DMS53 (cell line): ENCODE results near the gene EXOSC7.
"Not testable (repeated sequence)": the region's sequence is repeated elsewhere in the genome, so short reads cannot be mapped to it uniquely, and the experiment has no call there.

Experiments
- DNase-seq: peaks from one replicate; lab custom pipeline; 2025; lab: John Stamatoyannopoulos, UW

The EXOSC7 gene

DNA sequence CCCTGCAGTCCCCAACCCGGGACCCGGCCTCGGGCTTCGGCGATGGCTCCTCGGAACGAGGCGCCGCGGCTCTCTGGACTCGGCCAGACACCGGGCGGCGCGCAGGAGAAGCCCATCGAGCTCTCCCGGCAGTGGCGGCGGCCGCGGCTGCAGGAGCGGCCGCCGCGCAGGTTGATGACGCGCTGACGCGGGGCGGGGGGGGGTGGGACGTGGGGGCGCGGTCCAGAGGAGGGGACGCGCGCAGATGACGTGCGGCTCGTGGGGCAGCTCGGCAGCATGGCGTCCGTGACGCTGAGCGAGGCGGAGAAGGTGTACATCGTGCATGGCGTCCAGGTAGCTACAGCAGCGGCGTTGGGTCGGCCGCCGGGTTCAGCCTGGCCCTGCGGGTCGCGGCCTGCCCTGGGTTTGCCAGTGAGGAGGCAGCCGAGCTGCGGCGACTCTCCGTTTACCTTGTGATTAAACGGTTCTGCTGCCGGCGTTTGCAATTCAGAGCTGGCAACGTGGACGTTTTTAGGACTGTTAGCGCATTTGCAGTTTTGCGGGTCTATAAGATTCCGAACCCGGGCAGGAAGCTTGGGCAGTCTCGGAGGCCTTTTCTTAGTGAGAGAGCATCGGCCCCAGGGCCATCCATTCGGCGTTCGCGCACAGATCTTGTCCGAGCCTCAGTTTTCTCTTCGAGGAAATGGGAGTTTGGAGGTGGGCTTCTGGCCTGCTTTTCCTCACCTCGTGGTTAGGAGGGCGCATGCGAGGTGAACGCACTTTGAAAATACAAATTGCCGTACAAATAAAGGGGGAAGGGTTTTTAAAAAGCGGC lies at the start of gene EXOSC7, which contains the start of gene ZDHHC3:
Gene EXOSC7 (plus strand): TSS at position 243 of the 814 bp plus-strand sequence. CDS start 34 bp downstream, at position 277.
Gene ZDHHC3 (minus strand): TSS at position 173 of the 814 bp plus-strand sequence. CDS start 16,738 bp downstream, outside the sequence.
- peak; percentile 82 for DNase-seq

DNA sequence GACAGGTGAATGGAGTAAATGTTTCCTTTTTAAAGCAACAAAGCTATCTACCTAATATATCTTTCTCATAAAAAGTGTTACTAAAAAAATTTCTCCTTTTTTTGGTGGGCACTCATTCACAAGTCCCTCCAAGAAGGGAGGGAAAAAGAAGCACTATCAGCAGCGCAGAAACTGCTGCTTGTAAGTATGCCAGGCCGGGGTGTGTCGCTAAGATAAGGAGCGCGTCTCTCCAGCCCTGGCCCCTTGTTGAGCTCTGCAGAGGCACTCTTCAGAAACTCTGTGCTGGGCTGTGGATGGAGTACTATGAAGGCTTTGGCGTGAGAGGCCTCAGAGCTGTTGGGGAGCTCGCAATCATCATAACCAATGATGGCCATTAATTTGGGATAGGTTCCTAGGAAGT lies 49.1 kb upstream of the EXOSC7 start:
- DNase-seq, result no peak

DNA sequence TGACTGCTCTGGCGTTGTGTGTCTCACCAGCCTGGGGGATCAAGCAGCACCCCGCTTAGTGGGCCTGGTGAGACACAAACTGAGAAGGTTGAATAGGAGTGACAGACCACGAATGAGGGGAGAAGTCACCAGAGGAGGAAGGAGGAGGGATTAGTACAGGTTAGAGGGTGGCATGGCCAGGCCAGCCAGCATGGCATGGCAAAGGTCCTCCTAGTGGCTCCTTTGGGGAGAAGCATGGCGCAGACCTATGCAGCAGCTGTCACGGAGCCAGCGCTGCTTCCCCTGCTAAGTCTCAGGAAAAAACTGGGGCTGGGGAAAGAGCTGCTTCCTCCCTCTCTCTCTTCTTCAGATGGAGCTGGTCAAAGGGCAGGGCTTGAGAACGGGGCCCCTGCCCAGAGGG lies 48.7 kb upstream of the EXOSC7 start:
- no peak for DNase-seq

DNA sequence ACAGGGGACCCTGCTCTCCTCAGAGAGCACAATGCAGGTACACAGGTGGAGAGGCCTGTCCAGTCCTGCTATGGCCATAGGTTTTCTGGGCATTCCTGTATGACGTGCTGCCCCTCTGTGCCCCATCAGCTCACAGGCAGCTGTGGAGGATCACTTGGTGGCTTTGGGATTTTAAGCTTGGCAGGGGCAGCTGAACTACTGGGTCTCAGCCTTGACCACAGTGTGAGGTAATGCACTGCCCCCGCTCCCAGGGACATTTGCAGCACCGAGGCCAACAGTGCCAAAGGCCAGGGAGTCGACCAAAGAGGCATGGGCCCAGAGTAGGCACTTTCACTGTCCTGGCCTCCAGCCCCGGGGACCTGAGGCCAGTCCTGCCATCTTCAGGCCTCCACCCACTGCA lies 46.3 kb upstream of the EXOSC7 start:
- no peak for DNase-seq

DNA sequence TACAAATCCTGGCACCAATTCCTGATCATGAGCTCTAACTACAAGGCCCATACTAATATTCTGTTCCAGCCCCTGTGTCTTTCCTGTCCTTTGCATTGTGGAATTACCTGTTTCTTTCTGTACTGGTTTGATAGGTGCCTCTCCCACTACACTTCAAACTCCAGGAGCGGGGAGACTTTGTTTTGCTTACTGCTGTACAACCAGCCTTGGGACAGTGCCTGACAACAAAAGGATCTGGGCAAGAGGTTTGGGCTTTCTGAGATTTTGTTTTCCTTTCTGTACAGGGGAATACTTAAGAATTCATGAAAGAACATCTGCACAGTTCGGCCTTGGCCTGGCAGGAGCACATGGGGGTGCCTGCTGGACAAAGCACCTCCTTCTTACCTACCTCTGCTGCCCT lies 45.1 kb upstream of the EXOSC7 start:
- no peak for DNase-seq

DNA sequence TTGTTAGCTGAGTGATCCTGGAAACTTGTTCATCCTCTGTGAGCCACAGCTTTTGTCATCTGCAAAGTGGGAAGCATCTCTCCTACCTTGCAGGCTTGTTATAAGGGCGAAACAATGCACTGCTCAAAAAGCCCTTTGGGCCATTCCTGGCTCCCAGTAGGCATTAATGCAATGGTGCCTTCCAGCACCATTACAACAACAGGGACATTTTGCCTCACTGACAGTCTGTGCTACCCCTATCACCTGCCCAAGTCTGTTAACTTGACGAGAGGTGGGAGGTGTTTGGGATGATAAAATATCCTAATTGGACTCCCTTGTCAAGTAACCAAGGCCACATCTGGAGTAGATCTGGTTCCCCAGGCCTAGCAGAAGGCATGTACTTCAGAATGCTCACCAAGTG lies 44.3 kb upstream of the EXOSC7 start:
- no peak for DNase-seq

DNA sequence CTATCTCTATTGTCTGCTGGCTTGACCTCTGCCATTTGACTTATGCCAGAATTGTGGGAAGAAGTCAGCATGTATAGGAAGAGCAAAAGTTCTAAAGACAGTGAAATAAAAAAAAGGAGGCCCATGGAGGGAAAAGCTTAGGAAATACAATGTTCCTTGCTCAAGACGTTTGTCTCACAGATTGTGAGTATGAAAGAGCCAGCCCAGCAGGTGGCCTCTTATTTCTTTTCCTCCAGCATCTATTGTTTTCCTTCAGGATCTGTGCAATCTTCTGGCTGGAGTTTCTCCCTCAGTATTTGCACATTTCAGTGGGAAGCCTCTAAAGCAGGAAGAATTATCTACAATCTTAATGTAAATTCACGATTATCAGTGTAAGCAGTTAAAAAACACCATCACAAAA lies 43.8 kb upstream of the EXOSC7 start:
- no peak for DNase-seq

DNA sequence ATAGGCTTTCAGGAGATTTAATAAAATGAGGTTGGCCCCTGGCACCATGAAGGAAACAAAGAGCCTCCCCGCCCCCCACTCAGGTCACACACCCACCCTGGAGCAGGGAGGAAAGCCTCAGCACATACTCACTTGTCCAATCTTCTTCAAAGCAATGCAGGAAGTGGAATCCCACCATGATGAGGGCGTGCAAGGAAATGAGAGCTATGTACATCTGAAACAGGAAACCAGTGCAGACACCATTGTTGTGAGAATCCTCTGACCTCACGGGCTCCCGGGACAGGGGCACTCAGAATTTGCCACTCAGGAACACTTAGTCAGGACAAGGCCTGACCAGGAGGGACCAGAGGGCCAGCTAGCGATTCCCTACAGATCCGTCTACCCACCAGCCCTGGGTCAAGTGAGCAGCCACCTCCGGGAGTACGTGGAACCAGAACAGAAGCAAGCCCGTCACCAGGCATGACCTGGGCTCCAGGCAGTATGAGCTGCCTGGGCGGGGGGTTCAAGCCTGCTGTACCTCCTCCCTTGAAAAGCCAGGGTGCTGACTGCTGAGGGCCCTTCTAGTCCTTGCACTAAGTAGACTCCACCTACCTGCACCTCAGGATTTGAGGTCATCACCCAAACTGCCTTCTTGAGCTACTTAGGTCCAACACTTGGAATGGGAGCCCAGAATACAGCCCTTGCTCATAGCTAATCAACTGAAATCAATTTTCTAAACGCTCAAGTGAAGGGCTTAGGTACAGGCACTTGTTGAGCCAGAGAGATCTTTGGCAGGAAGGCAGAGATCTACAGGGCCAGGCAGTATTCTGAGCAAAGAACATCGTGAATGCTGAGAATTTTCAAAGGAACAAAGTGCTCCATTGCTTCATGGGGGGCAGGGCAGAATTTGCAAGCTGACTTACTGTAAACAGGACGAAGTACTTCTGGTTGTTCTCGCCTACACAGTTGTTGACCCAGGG lies 42.8 kb upstream of the EXOSC7 start:
- DNase-seq, result no peak

DNA sequence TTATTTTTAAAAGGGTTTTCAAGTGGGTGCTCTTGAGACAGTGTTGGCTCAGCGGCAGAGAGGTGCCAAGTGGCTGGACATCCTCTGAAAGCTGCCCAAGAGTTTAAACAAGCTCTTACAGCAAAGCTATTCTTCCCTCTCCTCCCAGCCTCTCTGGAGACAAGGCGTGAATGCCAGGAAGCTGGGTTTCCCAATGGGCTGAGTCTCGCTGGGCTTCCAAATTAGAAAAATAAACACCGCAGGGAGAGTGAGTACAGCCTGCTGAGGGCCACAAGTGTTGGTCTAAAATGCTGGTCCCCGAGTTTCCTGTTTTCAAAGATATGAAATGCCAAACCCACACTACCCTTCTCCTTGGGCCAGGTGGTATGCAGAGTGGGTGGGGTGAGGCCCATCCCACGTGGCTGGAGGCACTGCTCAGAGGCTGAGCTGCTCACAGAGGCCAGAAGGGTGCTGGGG lies 36.4 kb upstream of the EXOSC7 start:
- peak; percentile 15 for DNase-seq

DNA sequence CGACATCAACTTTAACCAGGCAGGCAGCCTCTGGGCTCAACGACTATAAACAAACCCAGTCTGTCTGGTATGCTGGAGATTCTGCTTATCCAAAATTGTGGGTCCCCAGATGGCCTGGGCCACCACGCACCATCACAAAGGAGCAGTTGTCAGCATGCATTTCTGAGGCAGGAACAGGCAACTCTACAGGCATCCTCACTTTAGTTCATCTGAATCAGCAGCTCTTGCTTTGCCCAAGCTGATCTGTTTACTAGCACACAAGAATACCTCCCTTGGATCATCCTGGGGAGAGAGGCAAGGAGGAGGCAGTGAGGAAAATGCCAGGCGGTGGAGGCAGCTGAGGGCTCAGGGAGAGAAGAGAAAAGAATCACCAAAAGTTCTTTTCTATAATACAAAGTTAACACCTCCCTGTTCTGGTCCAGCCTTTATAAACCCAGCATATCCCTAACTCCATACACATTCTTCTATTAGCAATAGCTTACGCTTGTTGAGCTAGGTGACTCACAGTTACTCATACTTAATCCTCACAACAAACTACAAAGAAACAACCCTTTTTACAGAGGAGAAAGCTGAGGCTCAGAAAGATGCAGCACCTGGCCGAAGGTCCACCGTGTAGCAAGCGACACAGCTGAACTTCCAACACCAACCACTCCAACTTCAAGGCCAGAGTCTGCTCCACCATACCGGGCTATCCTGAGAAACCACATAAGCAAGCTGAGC lies 33.7 kb upstream of the EXOSC7 start:
- no peak for DNase-seq

DNA sequence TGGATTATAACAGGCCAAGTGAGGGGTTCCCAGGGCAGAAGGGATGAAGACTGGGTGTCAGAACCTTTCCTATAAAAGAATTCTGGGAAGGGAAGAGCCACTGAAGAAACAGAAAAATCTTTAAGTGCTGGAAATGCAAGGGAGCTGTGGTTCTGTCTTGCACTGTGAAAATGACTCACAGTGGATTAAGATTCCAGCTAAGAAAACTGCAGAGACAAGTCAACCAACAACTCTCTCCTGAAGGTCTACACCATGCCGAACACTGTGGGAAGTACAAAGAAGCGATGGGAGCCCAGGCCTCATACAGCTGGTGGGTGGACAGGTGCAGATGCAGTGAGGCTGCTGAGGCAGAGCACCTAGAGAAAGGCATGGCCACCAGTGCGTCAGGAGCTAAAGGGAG lies 27.8 kb upstream of the EXOSC7 start:
- DNase-seq, result no peak

DNA sequence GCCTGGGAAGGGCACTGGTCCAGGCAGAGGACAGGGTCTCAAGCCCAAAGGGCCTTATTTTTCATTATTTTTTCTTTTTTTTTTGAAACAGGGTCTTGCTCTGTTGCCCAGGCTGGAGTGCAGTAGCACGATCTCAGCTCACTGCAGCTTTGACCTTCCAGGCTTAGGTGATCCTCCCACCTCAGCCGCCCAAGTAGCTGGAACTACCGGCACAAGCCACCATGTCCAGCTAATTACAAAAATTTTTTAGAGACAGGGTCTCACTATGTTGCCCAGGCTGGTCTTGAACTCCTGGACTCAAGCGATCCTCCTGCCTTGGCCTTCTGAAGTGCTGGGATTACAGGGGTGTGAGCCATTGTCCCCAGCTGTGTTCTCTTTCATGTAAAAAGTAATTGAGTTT lies 26.3 kb upstream of the EXOSC7 start:
- DNase-seq, result not testable (repeated sequence)

DNA sequence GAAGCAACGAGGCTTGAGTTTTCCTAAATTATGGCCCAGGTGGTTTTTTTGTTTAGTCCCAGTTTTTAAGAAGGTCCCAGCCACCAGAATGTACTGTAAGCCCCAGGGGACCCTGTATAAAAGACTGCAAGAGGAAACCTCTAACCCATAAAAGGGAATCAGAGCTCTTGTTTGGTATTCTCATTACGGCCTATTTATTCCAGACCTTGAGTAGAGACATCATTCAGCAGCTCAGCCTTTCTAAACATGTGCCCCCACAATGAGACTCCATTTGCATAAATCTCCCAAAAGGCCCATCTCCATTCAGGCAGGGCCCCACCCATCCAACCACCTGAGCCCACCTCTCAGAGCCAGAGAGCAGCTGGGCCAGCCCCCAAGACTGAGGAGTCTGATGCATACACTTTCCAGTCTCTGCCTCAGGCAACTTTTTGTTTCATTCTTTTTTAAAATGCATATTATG lies 25.7 kb upstream of the EXOSC7 start:
- DNase-seq, result no peak

DNA sequence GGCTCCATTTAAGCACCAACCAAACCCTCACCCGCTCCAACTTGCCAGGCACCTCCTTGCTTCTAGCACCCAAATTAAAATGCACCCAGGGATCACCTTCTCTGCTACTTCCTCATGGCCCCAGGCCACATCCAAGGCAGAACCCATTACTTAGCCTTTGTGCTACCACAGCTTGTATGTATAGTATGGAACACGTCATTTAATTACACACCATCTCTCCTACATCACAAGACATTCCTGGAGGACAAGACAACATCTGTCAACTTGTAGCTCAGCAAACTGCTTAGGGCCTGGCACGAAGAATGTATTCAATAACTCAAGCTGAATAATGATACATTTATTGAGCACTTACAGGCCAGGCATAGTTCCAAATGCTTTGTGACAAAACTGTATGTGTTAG lies 23.4 kb upstream of the EXOSC7 start:
- DNase-seq, result no peak

DNA sequence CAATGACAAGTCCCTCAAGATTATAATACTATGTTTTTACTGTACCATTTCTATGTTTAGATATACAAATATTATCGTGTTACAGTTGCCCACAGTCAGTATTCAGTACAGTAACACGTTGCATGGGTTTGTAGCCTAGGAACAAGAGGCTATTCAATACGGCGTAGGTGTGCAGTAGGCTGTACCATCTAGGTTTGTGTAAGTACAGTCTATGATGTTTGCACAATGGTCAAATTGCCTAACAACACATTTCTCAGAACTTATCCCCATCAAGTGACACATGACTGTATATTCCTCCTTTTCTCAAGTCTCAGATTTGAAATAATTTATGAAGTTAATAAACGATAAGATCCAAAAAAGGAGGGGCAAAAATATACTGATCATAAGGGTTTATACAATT lies 21.7 kb upstream of the EXOSC7 start:
- DNase-seq, result no peak

DNA sequence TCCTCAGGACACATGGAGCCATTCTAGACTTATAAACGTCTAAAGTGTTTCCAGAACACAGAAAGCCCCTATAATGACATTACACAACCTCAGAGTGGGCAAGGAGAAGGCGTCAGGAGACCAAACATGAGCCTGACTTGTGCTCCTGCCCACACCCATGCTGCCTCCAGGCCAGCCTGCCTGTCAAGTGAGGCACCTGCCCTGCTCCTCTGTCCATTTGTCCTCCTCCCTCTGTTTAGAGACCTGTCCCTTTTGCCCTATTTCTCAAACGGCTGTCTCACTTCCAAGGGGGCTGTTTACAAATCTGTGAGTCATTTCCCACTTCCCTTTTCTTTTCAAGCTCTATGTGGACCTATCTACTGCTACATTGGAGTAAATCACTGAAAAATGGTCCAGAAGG lies 21.1 kb upstream of the EXOSC7 start:
- DNase-seq, result peak; percentile 54

DNA sequence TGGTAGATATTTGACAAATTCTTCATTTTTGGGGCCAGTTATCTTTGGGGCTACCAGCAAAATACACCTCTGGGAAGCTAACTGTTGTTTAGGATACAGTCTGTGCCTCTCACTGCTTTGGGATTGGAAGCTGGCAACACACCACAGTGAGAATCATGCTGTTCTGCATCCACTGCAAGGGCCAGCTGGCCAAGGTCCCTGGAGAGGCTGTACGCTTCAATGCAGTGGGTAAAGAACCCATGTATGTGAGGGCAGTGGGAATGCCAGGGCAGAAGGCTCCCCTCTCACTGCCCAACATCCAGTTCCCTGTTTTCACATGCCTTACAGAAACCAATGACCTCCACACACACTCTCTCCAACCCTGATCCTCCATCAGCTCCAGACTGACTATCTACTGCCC lies 20.1 kb upstream of the EXOSC7 start:
- no peak for DNase-seq

DNA sequence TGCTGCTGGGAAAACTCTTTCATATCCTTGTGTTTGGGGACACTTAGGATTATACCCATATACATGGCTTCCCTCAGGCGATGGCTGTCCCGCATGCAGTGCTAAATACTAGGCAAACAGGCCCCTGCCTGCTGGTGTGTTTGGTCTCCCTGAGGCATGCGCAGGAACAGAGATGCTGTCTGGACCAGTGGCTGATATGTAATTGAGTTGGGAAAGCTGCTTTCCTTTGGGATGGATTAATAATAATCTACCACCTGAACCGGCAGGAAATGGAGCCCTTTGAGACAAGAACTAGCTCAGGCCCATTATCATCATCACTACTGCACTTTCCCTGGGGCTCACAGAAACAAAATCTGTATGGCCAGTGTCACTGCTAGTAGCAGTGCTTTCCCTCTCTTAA lies 18.1 kb upstream of the EXOSC7 start:
- no peak for DNase-seq

DNA sequence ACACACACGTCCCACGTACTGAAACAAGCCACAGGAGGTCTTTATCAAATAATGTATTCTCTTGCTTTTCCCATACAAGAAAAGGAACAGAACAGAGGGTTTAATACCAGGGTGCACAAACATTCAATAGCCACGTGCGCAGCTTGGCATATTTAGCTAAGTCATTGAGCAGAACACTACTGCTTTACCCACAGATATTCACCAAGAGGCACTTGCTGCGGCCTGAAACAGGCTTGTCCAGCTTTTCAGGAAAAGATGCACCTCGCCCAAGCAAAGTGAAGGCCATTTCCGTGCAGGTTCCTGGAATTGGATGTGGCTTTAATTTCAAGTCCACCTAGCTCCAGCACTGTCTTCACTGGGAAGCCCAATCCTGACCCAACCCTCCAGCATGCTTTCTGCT lies 17.7 kb upstream of the EXOSC7 start:
- no peak for DNase-seq

DNA sequence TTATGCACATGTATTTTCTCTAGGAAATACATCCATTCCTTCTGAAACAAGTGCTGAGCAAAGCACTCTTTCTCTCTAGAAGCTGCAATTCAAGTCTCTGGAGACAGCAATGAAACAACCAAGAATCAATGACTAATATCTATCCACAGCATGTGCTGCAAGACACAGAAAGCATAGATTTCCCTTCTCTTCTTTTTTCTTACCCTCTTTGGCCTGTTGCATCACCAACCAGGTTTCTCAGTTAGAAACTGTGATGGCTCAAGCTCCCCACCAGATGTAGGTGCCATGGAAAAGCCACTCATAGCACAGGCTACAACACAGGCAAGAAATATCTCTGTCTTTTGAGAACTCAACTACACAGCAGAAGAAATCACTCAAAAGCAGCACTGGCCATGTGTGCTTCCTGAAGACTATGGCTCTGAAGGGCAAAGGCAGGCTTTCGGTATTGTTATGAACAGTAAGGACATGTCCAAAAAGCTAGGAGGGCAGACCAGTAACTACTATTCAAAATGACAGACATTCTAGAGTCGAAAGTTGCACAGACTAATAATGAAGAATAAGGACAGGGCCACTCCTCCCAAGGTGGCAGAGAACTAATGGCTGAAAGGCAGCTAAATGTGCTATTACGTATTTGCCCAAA lies 15.5 kb upstream of the EXOSC7 start:
- no peak for DNase-seq

DNA sequence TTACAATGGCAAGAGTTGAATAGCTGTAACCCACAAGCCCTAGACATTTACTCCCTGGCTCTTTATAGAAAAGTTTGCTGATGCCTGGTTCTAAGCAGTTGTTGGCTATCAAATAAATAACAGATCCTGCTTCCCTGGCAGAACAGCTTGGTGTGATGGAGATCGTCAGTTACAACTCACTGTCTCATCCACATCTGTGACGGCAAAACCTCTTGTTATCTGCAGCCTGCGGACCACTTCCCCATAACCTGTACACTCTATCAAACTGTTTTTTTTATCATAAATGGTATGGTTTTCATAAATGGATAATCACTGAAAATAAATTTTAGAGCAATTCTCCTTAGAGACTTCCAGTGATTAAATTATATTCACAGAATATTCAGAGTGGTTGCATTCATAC lies 14.2 kb upstream of the EXOSC7 start:
- DNase-seq, result no peak
